ENCODE data around the gene LRIT1. TPM values are rescaled to one million over a fixed set of nuclear protein-coding genes. Genes with fewer than 3 reads are reported as not detected.

The LRIT1 gene
- total RNA-seq, 3 donors from 2014 or later, result not detected

GRCh38 chr10:84237199-84238051, 3.9 kb downstream of the LRIT1 start:
- H3K4me3 ChIP-seq, result no peak overlapping the region
- H3K4me1 ChIP-seq, result no peaks in the 10 kb centered on the region
- H3K27ac ChIP-seq, result no peak overlapping the region
- TF ChIP-seq POLR2AphosphoS5 (IDR thresholded peaks at IDR 0.05) (no peak), POLR2A (IDR thresholded peaks at IDR 0.05) (no peak), CTCF (IDR thresholded peaks at IDR 0.05) (no peak)
- no peak for DNase-seq (ENCODE audit: low spot score in 2 of 2)
- H3K27me3 ChIP-seq, result peaks cover 0 to 15% of the 10 kb centered on the region in 2 donors
- H3K36me3 ChIP-seq, result no peaks in the 10 kb centered on the region
- H3K9me3 ChIP-seq, result peaks cover 0 to 4% of the 10 kb centered on the region in 2 donors
- intact Hi-C loops (cut with DNase I; ENCODE audit: low total_unique reads), result no loop called here

- intact Hi-C loops (cut with DNase I; ENCODE audit: low total_unique reads), result no loop called here
- H3K27ac ChIP-seq, result no peak overlapping the region
- no peaks in the 10 kb centered on the region for H3K36me3 ChIP-seq
- H3K4me3 ChIP-seq, result no peak overlapping the region
- DNase-seq (ENCODE audit: low spot score in 2 of 2), result no peak
- H3K4me1 ChIP-seq, result no peaks in the 10 kb centered on the region
- H3K27me3 ChIP-seq, result peaks cover 0 to 15% of the 10 kb centered on the region in 2 donors
- H3K9me3 ChIP-seq, result peaks cover 0 to 4% of the 10 kb centered on the region in 2 donors
- TF ChIP-seq POLR2A (IDR thresholded peaks at IDR 0.05) (no peak), POLR2AphosphoS5 (IDR thresholded peaks at IDR 0.05) (no peak), CTCF (IDR thresholded peaks at IDR 0.05) (no peak)
Observed at GRCh38 chr10:84236807-84237198, 4.5 kb downstream of the LRIT1 start.

- Histone ChIP-seq H3K4me1 (no peaks in the 10 kb centered on the region), H3K36me3 (no peaks in the 10 kb centered on the region), H3K27ac (no peak overlapping the region), H3K9me3 (peaks cover 0 to 4% of the 10 kb centered on the region in 2 donors), H3K4me3 (no peak overlapping the region), H3K27me3 (peaks cover 0 to 15% of the 10 kb centered on the region in 2 donors)
- intact Hi-C loops (cut with DNase I; ENCODE audit: low total_unique reads), result no loop called here
- TF ChIP-seq POLR2AphosphoS5 (IDR thresholded peaks at IDR 0.05), result no peak
- TF ChIP-seq POLR2A (IDR thresholded peaks at IDR 0.05), result no peak
- no peak for TF ChIP-seq CTCF (IDR thresholded peaks at IDR 0.05)
- no peak for DNase-seq (ENCODE audit: low spot score in 2 of 2)
Observed at GRCh38 chr10:84235096-84235495, 6.2 kb downstream of the LRIT1 start.

GRCh38 chr10:84234479-84234878, 6.9 kb downstream of the LRIT1 start:
- Histone ChIP-seq H3K4me3 (no peak overlapping the region), H3K4me1 (no peaks in the 10 kb centered on the region), H3K27ac (no peak overlapping the region), H3K27me3 (peaks cover 0 to 15% of the 10 kb centered on the region in 2 donors), H3K36me3 (no peaks in the 10 kb centered on the region), H3K9me3 (peaks cover 0 to 4% of the 10 kb centered on the region in 2 donors)
- intact Hi-C loops (cut with DNase I; ENCODE audit: low total_unique reads), result no loop called here
- TF ChIP-seq CTCF (IDR thresholded peaks at IDR 0.05) (no peak), POLR2AphosphoS5 (IDR thresholded peaks at IDR 0.05) (no peak), POLR2A (IDR thresholded peaks at IDR 0.05) (no peak)
- DNase-seq (ENCODE audit: low spot score in 2 of 2), result no peak

GRCh38 chr10:84233940-84234339, 7.4 kb downstream of the LRIT1 start:
- H3K4me3 ChIP-seq, result no peak overlapping the region
- H3K4me1 ChIP-seq, result no peaks in the 10 kb centered on the region
- peaks cover 0 to 15% of the 10 kb centered on the region in 2 donors for H3K27me3 ChIP-seq
- no peak for DNase-seq (ENCODE audit: low spot score in 2 of 2)
- no peak overlapping the region for H3K27ac ChIP-seq
- H3K9me3 ChIP-seq, result peaks cover 0 to 4% of the 10 kb centered on the region in 2 donors
- intact Hi-C loops (cut with DNase I; ENCODE audit: low total_unique reads), result no loop called here
- TF ChIP-seq POLR2A (IDR thresholded peaks at IDR 0.05) (no peak), CTCF (IDR thresholded peaks at IDR 0.05) (no peak), POLR2AphosphoS5 (IDR thresholded peaks at IDR 0.05) (no peak)
- H3K36me3 ChIP-seq, result no peaks in the 10 kb centered on the region
